ENCODE results near the gene MAN1A2.
"Not testable (repeated sequence)": the region's sequence is repeated elsewhere in the genome, so short reads cannot be mapped to it uniquely, and the experiment has no call there.

MAN1A2 gene

GRCh38 chr1:117475495-117475894 is 108.2 kb downstream of the MAN1A2 start:
- not testable (repeated sequence) for H3K4me1 Mint-ChIP-seq, H3K27me3 Mint-ChIP-seq, H3K4me3 Mint-ChIP-seq, ATAC-seq, H3K27ac Mint-ChIP-seq
- peaks cover 11% of the 10 kb centered on the region for H3K9me3 Mint-ChIP-seq
- H3K36me3 Mint-ChIP-seq, result peaks cover 71% of the 10 kb centered on the region

- H3K36me3 Mint-ChIP-seq, result peaks cover 91% of the 10 kb centered on the region
- no peaks in the 10 kb centered on the region for H3K27me3 Mint-ChIP-seq
Observed at GRCh38 chr1:117479086-117479485, 111.8 kb downstream of the MAN1A2 start.

GRCh38 chr1:117481410-117481809 is 114.2 kb downstream of the MAN1A2 start:
- no peak for ATAC-seq
- H3K36me3 Mint-ChIP-seq, result peaks cover 68% of the 10 kb centered on the region
- H3K27me3 Mint-ChIP-seq, result no peaks in the 10 kb centered on the region
- no peak overlapping the region for H3K4me3 Mint-ChIP-seq
- peaks cover 5% of the 10 kb centered on the region for H3K9me3 Mint-ChIP-seq
- no peak overlapping the region for H3K27ac Mint-ChIP-seq
- no peaks in the 10 kb centered on the region for H3K4me1 Mint-ChIP-seq

More at GRCh38 chr1:117479086-117479485, 111.8 kb downstream of the MAN1A2 start:
- H3K9me3 Mint-ChIP-seq, result peaks cover 11% of the 10 kb centered on the region
- H3K27ac Mint-ChIP-seq, result no peak overlapping the region
- no peak overlapping the region for H3K4me3 Mint-ChIP-seq
- no peaks in the 10 kb centered on the region for H3K4me1 Mint-ChIP-seq
- ATAC-seq, result no peak

GRCh38 chr1:117493906-117494305 is 126.7 kb downstream of the MAN1A2 start:
- H3K27me3 Mint-ChIP-seq, result no peaks in the 10 kb centered on the region
- no peaks in the 10 kb centered on the region for H3K4me1 Mint-ChIP-seq
- no peak overlapping the region for H3K27ac Mint-ChIP-seq
- ATAC-seq, result no peak
- no peak overlapping the region for H3K4me3 Mint-ChIP-seq
- H3K9me3 Mint-ChIP-seq, result no peaks in the 10 kb centered on the region
- peaks cover 22% of the 10 kb centered on the region for H3K36me3 Mint-ChIP-seq

GRCh38 chr1:117495068-117495467 is 127.8 kb downstream of the MAN1A2 start:
- Mint-ChIP-seq H3K9me3 (no peaks in the 10 kb centered on the region), H3K27me3 (no peaks in the 10 kb centered on the region), H3K4me3 (no peak overlapping the region), H3K27ac (no peak overlapping the region), H3K36me3 (peaks cover 16% of the 10 kb centered on the region), H3K4me1 (no peaks in the 10 kb centered on the region)
- ATAC-seq, result no peak

GRCh38 chr1:117499071-117499470 is 131.8 kb downstream of the MAN1A2 start:
- Mint-ChIP-seq H3K27me3 (no peaks in the 10 kb centered on the region), H3K27ac (no peak overlapping the region), H3K4me1 (no peaks in the 10 kb centered on the region), H3K9me3 (no peaks in the 10 kb centered on the region), H3K4me3 (no peak overlapping the region), H3K36me3 (peaks cover 6% of the 10 kb centered on the region)
- ATAC-seq, result no peak

GRCh38 chr1:117500584-117500983 is 133.3 kb downstream of the MAN1A2 start:
- Mint-ChIP-seq H3K9me3 (no peaks in the 10 kb centered on the region), H3K27ac (no peak overlapping the region), H3K27me3 (no peaks in the 10 kb centered on the region), H3K4me3 (no peak overlapping the region), H3K4me1 (no peaks in the 10 kb centered on the region), H3K36me3 (peaks cover 21% of the 10 kb centered on the region)
- no peak for ATAC-seq

- Mint-ChIP-seq H3K27me3 (no peaks in the 10 kb centered on the region), H3K9me3 (no peaks in the 10 kb centered on the region), H3K4me1 (no peaks in the 10 kb centered on the region), H3K4me3 (no peak overlapping the region), H3K27ac (no peak overlapping the region), H3K36me3 (peaks cover 21% of the 10 kb centered on the region)
- ATAC-seq, result no peak
Observed at GRCh38 chr1:117501281-117501680, 134.0 kb downstream of the MAN1A2 start.

- H3K27ac Mint-ChIP-seq, result peak overlapping the region; percentile 32
- no peak for ATAC-seq
- peaks cover 5% of the 10 kb centered on the region for H3K4me1 Mint-ChIP-seq
- H3K36me3 Mint-ChIP-seq, result peaks cover 20% of the 10 kb centered on the region
- no peaks in the 10 kb centered on the region for H3K27me3 Mint-ChIP-seq
- no peaks in the 10 kb centered on the region for H3K9me3 Mint-ChIP-seq
- no peak overlapping the region for H3K4me3 Mint-ChIP-seq
Observed at GRCh38 chr1:117511273-117511672, 144.0 kb downstream of the MAN1A2 start.

GRCh38 chr1:117512728-117513321 is 145.6 kb downstream of the MAN1A2 start:
- H3K4me3 Mint-ChIP-seq, result no peak overlapping the region
- peaks cover 12% of the 10 kb centered on the region for H3K36me3 Mint-ChIP-seq
- H3K27me3 Mint-ChIP-seq, result no peaks in the 10 kb centered on the region
- H3K4me1 Mint-ChIP-seq, result peaks cover 5% of the 10 kb centered on the region
- H3K27ac Mint-ChIP-seq, result no peak overlapping the region
- H3K9me3 Mint-ChIP-seq, result no peaks in the 10 kb centered on the region
- ATAC-seq, result no peak

GRCh38 chr1:117523111-117523510 is 155.9 kb downstream of the MAN1A2 start:
- H3K4me1 Mint-ChIP-seq, result no peaks in the 10 kb centered on the region
- H3K27ac Mint-ChIP-seq, result no peak overlapping the region
- peaks cover 12% of the 10 kb centered on the region for H3K36me3 Mint-ChIP-seq
- no peaks in the 10 kb centered on the region for H3K9me3 Mint-ChIP-seq
- ATAC-seq, result no peak
- H3K27me3 Mint-ChIP-seq, result no peaks in the 10 kb centered on the region
- no peak overlapping the region for H3K4me3 Mint-ChIP-seq

- Mint-ChIP-seq H3K36me3 (peaks cover 20% of the 10 kb centered on the region), H3K27ac (no peak overlapping the region), H3K4me3 (no peak overlapping the region), H3K27me3 (no peaks in the 10 kb centered on the region), H3K4me1 (no peaks in the 10 kb centered on the region), H3K9me3 (no peaks in the 10 kb centered on the region)
- no peak for ATAC-seq
Observed at GRCh38 chr1:117527074-117527473, 159.8 kb downstream of the MAN1A2 start.

- no peak for ATAC-seq
- no peak overlapping the region for H3K27ac Mint-ChIP-seq
- no peaks in the 10 kb centered on the region for H3K9me3 Mint-ChIP-seq
- H3K4me1 Mint-ChIP-seq, result no peaks in the 10 kb centered on the region
- H3K36me3 Mint-ChIP-seq, result peaks cover 15% of the 10 kb centered on the region
- no peaks in the 10 kb centered on the region for H3K27me3 Mint-ChIP-seq
- H3K4me3 Mint-ChIP-seq, result no peak overlapping the region
Observed at GRCh38 chr1:117527566-117528102, 160.4 kb downstream of the MAN1A2 start.

GRCh38 chr1:117529683-117530082 is 162.4 kb downstream of the MAN1A2 start:
- no peak overlapping the region for H3K27ac Mint-ChIP-seq
- no peak overlapping the region for H3K4me3 Mint-ChIP-seq
- no peaks in the 10 kb centered on the region for H3K4me1 Mint-ChIP-seq
- H3K27me3 Mint-ChIP-seq, result no peaks in the 10 kb centered on the region
- peaks cover 10% of the 10 kb centered on the region for H3K36me3 Mint-ChIP-seq
- ATAC-seq, result no peak
- H3K9me3 Mint-ChIP-seq, result no peaks in the 10 kb centered on the region

- no peak overlapping the region for H3K27ac Mint-ChIP-seq
- H3K27me3 Mint-ChIP-seq, result no peaks in the 10 kb centered on the region
- H3K36me3 Mint-ChIP-seq, result peaks cover 10% of the 10 kb centered on the region
- H3K4me1 Mint-ChIP-seq, result no peaks in the 10 kb centered on the region
- ATAC-seq, result peak; percentile 17
- no peak overlapping the region for H3K4me3 Mint-ChIP-seq
- H3K9me3 Mint-ChIP-seq, result no peaks in the 10 kb centered on the region
Observed at GRCh38 chr1:117531222-117531621, 164.0 kb downstream of the MAN1A2 start.

GRCh38 chr1:117534995-117535467 is 167.8 kb downstream of the MAN1A2 start:
- peak; percentile 91 for ATAC-seq
- H3K4me1 Mint-ChIP-seq, result no peaks in the 10 kb centered on the region
- no peak overlapping the region for H3K4me3 Mint-ChIP-seq
- H3K27me3 Mint-ChIP-seq, result no peaks in the 10 kb centered on the region
- H3K27ac Mint-ChIP-seq, result no peak overlapping the region
- no peaks in the 10 kb centered on the region for H3K9me3 Mint-ChIP-seq
- H3K36me3 Mint-ChIP-seq, result peaks cover under 1% of the 10 kb centered on the region

Data from stimulated activated memory B cell treated with anti-CD40 and anti-IgM and Interleukin-4, amounts not matched to agents 10 μg/mL and 1 μg/mL and 100 μg/mL, for 72 hours (primary cell).